NCI-H446 (cell line): ENCODE data around the gene LDB2.
"Not testable (repeated sequence)": the region's sequence is repeated elsewhere in the genome, so short reads cannot be mapped to it uniquely, and the experiment has no call there.

Experiments
- DNase-seq, 2 experiments: peaks; one replicate each; lab custom pipeline; 2025; lab: John Stamatoyannopoulos, UW

Gene LDB2

DNA sequence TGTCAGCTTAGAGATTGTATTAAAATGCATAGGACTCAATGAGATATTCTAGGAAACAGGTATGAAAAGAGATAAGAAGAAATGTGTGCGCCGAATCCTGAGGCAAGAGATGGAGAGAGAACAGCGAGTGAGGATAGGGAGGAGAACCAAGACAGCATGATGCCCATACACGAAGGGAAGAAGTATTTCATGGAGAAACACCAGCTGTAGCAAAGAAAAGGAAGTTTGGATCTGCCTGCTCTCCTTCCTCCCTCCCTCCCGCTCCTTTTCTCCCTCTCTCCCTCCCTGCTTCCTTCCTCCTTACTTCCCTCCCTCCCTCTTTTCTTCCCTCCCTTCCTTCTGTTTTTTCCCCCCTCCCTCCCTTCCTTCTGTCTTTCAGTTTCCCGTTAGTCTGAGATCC lies 353.6 kb downstream of the LDB2 start:
- DNase-seq = no peak

DNA sequence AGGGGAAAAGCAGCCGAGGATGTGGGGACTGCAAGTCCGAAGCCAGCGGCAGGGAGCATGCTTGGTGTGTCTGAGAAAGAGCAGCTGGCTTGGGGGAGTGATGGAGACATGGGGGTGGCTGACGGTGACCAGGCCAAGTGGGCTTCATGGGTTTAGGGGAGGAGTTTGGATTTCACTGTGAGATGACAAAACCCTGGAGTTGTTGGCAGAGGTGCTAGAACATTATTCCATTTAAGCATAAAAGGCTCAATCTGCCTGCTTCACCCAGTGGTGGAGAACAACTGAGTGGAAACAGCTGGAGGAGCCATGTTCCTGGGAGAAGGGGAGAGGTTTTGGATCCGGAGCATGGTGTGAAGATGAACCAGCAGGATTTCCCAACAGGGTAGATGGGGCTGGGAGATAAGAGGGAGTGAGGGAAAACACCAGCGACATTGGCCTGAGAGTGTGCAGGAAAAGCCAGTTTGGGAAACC lies 354.2 kb downstream of the LDB2 start:
- DNase-seq = no peak

DNA sequence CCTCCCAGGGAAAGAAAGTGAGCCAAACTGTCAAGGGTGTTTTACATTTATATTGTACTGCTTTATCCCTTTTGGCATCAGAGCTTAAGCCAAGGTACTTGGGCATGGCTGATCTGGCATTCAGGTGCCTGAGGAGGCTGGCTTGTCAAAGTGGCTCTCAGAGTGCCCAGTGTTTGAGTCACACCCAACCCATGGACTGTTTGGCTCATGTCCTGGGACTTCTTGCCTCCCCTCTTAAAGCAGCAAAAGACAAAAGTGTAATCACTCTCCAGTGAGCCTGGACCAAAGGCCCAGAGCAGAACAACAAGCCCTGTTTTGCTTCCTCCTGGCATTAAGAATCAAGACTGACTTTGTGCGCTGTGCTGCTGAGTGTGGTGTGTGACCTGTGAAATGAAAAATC lies 360.5 kb downstream of the LDB2 start:
- DNase-seq = no peak

GRCh38 chr4:16532240-16532970 lies 366.0 kb downstream of the LDB2 start:
- no peak for DNase-seq

DNA sequence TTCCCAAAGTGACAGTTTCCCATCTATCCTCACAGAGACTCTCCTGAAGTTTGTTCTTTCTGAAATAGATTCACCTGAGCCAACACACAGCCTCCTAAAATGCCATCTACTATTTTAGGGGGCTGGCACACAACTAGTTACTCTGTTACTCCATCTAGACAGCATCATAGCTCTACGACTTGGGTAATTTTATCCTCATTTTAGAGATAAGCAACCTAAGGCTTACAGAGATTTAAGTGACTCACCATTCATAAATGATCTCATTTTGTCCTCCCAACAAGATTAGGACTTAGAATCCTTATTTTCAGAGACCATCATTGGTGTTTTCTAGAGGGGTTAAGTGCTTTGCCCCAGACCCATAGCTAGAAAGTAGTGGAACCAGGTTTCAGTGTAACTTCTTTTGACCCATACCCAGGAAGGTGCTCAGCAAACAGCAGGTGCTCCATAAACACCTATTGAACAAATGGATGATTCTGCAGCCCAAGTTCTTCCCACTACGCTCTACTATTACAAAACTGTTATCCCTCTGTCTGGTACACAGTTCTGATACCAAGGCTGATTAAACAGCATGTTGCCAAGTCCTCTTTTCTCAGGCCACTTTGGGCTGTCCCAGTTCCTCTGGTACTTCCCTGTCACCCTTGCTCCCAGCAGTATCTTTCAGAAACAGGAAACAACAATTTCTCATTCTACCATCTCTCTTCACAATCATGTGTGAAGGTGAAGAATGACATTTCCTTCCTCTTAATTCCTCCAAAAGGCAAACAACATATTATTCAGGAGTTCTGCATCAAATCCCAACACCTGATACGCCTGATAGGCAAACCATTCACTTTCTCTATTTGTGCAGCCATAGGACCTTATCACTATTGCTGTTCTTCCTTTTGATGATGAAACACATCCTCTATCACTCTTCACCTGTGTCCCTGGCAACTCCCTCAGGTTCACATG lies 367.5 kb downstream of the LDB2 start:
- no peak for DNase-seq

DNA sequence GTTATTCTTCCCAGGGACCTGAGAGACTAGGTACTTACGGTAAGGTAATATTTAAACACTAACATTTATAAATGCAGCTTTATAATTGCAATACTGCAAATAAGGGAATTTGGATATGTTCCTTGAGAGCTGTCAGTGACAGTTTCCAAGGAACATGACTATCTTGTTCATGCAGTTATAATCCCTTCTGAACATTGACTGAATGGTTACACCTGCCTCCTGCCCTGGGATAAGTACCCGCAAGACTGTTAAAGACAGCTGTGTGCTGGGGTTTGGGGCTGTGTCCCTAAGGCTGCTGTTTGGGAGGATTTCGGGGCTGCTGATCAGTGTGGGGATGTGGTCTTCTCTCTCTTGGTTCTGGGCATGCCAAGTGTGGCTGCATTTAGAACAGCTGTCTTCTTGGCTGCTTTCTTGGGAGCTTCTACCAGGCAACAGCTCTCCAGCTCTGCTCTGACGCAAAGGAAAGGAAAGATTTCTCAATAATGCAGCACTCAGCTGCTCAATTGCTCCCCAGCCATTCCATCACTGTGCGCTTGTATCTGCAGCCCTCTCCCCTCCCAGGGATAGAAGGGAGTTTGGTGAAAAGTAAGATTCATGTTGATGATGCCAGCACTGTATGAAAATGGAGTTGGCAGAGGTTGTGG lies 373.4 kb downstream of the LDB2 start:
- DNase-seq = no peak

GRCh38 chr4:16524406-16524805 lies 374.0 kb downstream of the LDB2 start:
- DNase-seq = no peak

GRCh38 chr4:16523526-16523925 lies 374.9 kb downstream of the LDB2 start:
- DNase-seq = not testable (repeated sequence)

DNA sequence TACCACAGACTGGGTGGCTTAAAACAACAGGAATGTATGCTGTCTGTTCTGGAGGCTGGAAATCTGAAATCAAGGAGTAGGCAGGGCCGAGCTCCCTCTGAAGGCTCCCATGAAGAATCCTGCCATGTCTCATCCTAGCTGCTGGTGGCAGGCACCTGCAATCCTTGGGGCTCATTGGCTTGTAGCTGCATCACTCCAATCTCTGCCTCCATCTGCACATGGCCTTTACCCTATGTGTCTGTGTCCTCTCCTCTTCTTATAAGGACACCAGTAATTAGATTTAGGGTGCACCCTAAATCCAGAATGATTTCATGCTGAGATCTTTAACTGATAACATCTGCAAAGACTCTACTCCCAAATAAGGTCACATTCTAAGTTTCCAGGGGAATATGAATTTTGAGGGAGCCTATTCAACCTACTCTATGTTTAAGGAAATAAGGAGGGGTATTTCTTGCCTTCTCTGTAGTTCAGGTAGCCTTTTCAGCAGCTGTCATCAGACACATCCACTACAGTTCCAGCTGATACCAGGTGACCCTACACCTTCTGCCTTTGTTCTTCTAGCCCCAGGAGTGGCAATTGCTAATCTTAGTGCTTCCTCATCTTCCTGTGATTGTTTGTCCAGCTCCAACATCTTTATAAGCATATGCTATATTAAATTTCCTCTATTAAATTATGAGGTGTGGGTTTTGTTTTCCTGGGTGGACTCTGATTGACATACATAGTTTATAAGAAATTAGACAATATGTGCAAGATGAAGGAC lies 377.1 kb downstream of the LDB2 start:
- DNase-seq = no peak

DNA sequence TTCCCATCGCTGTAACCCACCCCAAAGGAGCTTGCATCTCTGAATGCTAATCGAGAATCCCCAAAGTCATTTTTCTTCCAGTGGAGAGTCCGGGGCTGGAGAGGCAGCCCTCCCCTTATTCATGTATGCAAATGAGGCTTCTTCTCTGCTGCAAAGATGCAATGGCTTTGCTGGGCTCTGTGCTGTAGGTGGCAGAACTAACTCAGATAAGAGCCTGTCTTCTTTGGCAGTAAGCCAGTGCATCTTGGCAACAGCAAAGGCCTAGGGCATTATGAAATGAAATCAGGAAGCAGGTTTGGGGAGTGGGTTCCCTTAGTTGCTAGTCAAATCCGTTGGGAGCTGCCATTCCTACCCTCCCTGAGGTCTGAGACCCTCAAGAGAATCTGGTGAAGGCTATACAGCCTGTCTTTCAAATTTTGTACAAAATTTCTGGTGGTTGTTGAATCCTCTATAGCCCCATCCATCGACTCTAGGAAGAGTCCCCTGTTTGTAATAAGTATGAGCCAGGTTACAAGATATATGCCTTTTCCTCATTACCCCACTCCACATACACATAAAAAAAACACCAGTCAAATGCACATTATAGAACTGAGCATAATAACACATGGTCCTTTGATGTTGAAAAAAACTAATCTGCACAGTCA lies 381.5 kb downstream of the LDB2 start:
- DNase-seq = no peak

DNA sequence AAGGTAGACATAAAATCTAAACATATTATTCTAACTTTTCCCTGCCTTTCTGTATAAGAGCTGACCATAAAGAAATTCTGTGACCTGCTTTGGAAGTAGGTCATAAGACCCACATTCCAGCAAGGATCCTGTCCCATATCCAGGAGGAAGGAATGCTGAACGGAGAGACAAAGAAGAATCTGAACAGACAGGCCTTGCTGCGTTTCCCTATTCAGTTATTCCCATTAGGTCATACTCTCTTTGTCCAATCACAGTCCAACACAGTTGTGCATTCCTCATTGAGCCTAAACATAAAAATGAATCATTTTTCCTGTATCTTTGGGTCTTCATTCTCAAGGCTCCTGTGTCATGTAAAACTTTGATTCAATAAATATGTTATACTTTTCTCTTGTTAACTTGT lies 384.6 kb downstream of the LDB2 start:
- no peak for DNase-seq

DNA sequence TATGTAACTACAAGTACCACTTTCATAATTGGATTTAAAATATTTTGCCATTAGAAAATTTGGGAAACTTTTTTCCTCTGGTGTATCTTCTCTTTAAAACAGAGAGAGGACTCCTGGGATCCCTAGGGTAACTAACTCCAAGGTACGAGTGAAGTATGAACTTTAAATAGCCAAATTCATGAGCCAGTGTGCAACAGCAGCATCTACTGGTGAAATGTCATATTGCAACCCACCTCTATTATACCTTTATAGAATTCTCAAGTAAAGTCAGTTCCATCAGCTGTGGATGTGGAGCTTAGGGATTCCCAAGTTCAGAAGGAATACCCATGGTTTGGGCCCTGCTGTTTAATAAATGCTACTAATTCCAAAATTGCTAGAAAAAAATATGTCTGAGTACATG lies 389.5 kb downstream of the LDB2 start:
- no peak for DNase-seq

DNA sequence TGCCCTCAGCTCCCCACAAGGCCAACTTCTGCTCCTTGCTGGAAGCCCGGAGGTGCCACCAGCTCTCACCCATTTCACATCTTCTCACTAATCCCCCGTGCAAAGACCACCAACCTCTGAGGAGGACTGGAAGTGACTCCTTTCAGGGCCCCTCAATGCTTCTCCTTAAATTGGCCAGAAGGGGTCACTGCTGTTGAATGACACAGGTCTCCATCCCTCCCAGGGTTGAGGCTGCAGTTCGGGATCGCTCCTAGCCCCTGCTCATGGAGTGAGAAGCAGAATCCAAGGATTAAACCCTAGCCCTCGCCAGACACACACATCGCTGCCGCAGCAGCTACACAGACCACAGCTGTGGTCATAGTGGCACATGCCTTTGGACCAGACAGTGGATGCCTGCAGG lies 392.7 kb downstream of the LDB2 start:
- no peak for DNase-seq

GRCh38 chr4:16505267-16505666 lies 393.2 kb downstream of the LDB2 start:
- DNase-seq = no peak

GRCh38 chr4:16503421-16504100 lies 394.9 kb downstream of the LDB2 start:
- DNase-seq = no peak

- DNase-seq = no peak
These were observed 399.5 kb downstream of the LDB2 start for GRCh38 chr4:16498978-16499377.

DNA sequence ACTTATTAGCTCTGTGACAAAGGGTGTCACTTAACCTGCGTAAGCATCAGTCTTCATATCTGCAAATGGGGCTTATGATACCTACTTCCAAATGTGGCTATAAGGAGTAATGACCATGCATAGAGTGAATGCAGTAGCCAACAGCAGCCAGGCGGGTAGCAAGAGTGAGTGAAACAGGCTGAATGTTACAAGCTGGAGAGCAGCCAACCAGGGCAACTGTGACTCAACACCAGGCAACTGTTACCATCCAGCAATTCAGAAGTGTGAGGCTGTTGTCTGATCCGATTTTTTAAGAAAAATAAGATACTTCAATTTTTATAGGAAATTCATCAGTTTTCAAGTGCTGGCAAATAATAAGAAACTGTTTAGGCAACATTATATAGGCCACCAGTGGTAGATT lies 401.9 kb downstream of the LDB2 start:
- DNase-seq = no peak

DNA sequence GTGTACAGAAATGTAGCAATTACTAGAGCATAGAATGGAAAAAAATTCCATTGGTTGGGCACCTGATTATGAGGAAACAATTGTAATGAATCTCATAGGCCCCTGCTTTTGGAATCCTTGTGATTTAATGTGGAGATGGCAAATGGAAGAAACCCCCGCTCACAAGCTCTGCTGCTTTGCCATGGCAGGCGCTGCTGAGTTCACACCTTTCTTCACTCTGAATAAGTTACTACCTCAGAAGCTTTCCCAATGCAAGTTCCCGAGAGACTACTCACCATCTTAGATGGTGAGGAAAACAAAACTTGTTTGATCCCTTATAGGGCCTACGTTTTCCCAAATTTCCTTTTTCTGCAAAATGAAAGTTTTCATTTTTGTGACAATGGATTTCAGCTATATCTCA lies 405.6 kb downstream of the LDB2 start:
- no peak for DNase-seq

DNA sequence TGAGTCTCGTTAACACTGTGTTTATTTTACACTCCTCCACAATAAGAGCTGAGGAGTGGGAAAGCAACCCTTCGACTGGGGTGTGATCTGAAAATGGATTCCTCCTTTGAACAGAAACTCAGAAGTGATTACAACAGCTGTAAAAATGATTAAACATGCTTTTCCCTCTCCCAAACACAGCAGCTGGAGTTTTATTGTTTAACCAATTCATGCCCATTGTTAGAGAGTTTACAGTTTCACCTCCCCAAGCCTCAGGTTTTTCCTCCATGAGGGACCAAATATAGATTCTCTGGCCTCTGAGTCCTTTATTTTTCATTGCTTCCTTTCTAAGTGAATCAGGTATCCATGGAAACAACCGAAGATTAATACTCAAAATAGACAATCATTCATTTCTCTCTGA lies 409.2 kb downstream of the LDB2 start:
- DNase-seq = no peak

GRCh38 chr4:16488084-16488483 lies 410.4 kb downstream of the LDB2 start:
- no peak for DNase-seq

DNA sequence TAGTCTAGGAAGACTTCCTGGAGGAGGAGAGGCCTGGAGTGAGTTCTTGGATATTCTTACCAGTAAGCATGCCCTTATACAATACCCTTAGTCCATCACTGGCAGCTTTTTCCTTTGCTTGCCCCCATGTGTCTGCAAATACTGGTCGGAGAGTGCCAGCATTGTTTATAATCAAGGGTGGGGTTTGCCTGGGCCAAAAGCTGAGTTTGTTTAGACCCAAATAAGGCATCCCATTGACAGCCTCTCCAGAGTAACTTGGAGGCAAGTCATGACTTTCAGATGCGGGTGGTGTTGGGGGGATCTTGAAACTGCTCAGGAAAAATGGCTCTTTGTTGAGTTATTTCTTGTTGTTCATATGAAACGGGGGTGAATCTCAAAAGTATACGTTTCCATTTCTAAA lies 413.7 kb downstream of the LDB2 start:
- DNase-seq = no peak
